IMR-90 (cell line): Measurements from ENCODE around the gene S100A1. TPM values are rescaled to one million over a fixed set of nuclear protein-coding genes. Genes with fewer than 3 reads are reported as not detected.

Experiments
- ATAC-seq: fragments of 200-7000 bp; cut with Tn5 transposase; 2 replicates; pipeline ENCODE4 v1.9.1; 2020; ENCODE audit warnings: low read depth, mild to moderate bottlenecking, moderate library complexity
- BruUV-seq: library from RNA; stranded (reverse); fragments of 400-500 nt; replicated peaks from 2 replicates; lab custom pipeline; 2021; lab: Mats Ljungman, UMichigan
- CTCF ChIA-PET: fragments of 300-600 bp; formaldehyde crosslinking; extraction: SDS; loops from one replicate; lab custom pipeline; 2021; ENCODE audit warnings: antibody characterized with exemption; lab: Yijun Ruan, JAX
- POLR2A ChIA-PET: fragments of 300-600 bp; sonication (Branson Sonifier 250); formaldehyde crosslinking; loops from one replicate; lab custom pipeline; 2022; ENCODE audit warnings: antibody characterized with exemption; ENCODE audit not compliant: unreplicated experiment; lab: Charles Lee
- DNase-seq: peaks from one replicate; pipeline ENCODE4 v3.0.0; 2013
- H2AFZ ChIP-seq: replicated peaks from 2 replicates; pipeline ENCODE3; 2013; ENCODE audit warnings: low read length, mild to moderate bottlenecking; ENCODE audit not compliant: poor library complexity
- H2AK5ac ChIP-seq: 2 replicates; pipeline ENCODE4 v1.6.1; 2013; ENCODE audit warnings: low read depth, low read length, inconsistent platforms
- H2AK9ac ChIP-seq: replicated peaks from 2 replicates; pipeline ENCODE3; 2013; ENCODE audit warnings: mild to moderate bottlenecking, low read depth, low read length, moderate library complexity; ENCODE audit not compliant: poor library complexity
- H2BK120ac ChIP-seq: 2 replicates; pipeline ENCODE4 v1.6.1; 2013; ENCODE audit warnings: low read depth, low read length, inconsistent platforms
- H2BK15ac ChIP-seq: 3 replicates; pipeline ENCODE4 v1.6.1; 2013; ENCODE audit warnings: low read depth, low read length, inconsistent platforms
- H2BK20ac ChIP-seq: 2 replicates; pipeline ENCODE4 v1.6.1; 2013; ENCODE audit warnings: low read depth, mild to moderate bottlenecking, inconsistent platforms, low read length, moderate library complexity
- H2BK5ac ChIP-seq: 2 replicates; pipeline ENCODE4 v1.6.1; 2013; ENCODE audit warnings: mild to moderate bottlenecking, low read depth, low read length, inconsistent platforms; ENCODE audit not compliant: poor library complexity, severe bottlenecking
- H3K14ac ChIP-seq: replicated peaks from 2 replicates; pipeline ENCODE4 v1.6.1; 2013; ENCODE audit warnings: low read depth, low read length, inconsistent platforms
- H3K18ac ChIP-seq: 2 replicates; pipeline ENCODE4 v1.6.1; 2013; ENCODE audit warnings: low read depth, low read length, control low read depth
- H3K23ac ChIP-seq: 2 replicates; pipeline ENCODE4 v1.6.1; 2013; ENCODE audit warnings: low read depth, low read length, inconsistent platforms
- H3K27ac ChIP-seq: 2 replicates; pipeline ENCODE4 v1.5.1; 2013; ENCODE audit warnings: mild to moderate bottlenecking, control low read depth, low read length; ENCODE audit not compliant: insufficient read depth
- H3K27me3 ChIP-seq: 2 replicates; pipeline ENCODE4 v1.6.1; 2013; ENCODE audit warnings: low read length; ENCODE audit not compliant: control insufficient read depth, insufficient read depth
- H3K36me3 ChIP-seq: 2 replicates; pipeline ENCODE4 v1.6.1; 2013; ENCODE audit warnings: low read length, mixed read lengths; ENCODE audit not compliant: control insufficient read depth, insufficient read depth
- H3K4ac ChIP-seq: 2 replicates; pipeline ENCODE4 v1.6.1; 2013; ENCODE audit warnings: low read depth, low read length, inconsistent platforms
- H3K4me1 ChIP-seq: 2 replicates; pipeline ENCODE4 v1.6.1; 2013; ENCODE audit warnings: low read length, mixed read lengths; ENCODE audit not compliant: control insufficient read depth, insufficient read depth
- H3K4me2 ChIP-seq: 2 replicates; pipeline ENCODE4 v1.6.1; 2013; ENCODE audit warnings: low read depth, mild to moderate bottlenecking, control low read depth, low read length, moderate library complexity
- H3K4me3 ChIP-seq: 2 replicates; pipeline ENCODE4 v1.5.1; 2013; ENCODE audit warnings: low read depth, mild to moderate bottlenecking, control low read depth, low read length, moderate library complexity; ENCODE audit not compliant: insufficient read depth
- H3K56ac ChIP-seq: 2 replicates; pipeline ENCODE4 v1.6.1; 2013; ENCODE audit warnings: low read length, inconsistent platforms; ENCODE audit not compliant: insufficient read depth; ENCODE audit errors: extremely low read depth
- H3K79me1 ChIP-seq, 2 experiments: 2 replicates each; pipeline ENCODE4 v1.6.1; 2013; ENCODE audit warnings: low read length in 2 of 2, inconsistent platforms in 1 of 2, low read depth in 1 of 2
- H3K9ac ChIP-seq: 2 replicates; pipeline ENCODE4 v1.6.1; 2013; ENCODE audit warnings: low read depth, low read length, control low read depth
- H3K9me1 ChIP-seq: 2 replicates; pipeline ENCODE4 v1.6.1; 2013; ENCODE audit warnings: low read length, inconsistent platforms; ENCODE audit not compliant: insufficient read depth
- H3K9me3 ChIP-seq: 2 replicates; pipeline ENCODE4 v1.6.1; 2013; ENCODE audit warnings: low read length; ENCODE audit not compliant: control insufficient read depth, insufficient read depth
- H4K20me1 ChIP-seq: 2 replicates; pipeline ENCODE4 v1.6.1; 2013; ENCODE audit warnings: low read length, inconsistent platforms; ENCODE audit not compliant: insufficient read depth
- H4K5ac ChIP-seq: 2 replicates; pipeline ENCODE4 v1.6.1; 2013; ENCODE audit warnings: mild to moderate bottlenecking, low read depth, low read length, control low read depth
- H4K8ac ChIP-seq, 2 experiments: 2 replicates each; pipeline ENCODE4 v1.6.1; 2013; ENCODE audit warnings: low read depth in 2 of 2, low read length in 2 of 2, control low read depth in 1 of 2, inconsistent platforms in 1 of 2
- H4K91ac ChIP-seq: 2 replicates; pipeline ENCODE4 v1.6.1; 2013; ENCODE audit warnings: low read depth, low read length, inconsistent platforms; ENCODE audit not compliant: insufficient read depth
- BHLHE40 ChIP-seq: fragments of 150-350 bp; IDR thresholded peaks from 2 replicates; pipeline ENCODE4 v1.6.1; 2016; ENCODE audit warnings: mild to moderate bottlenecking, low read depth, low read length
- CEBPB ChIP-seq: IDR thresholded peaks from 2 replicates; pipeline ENCODE4 v1.6.1; 2012; ENCODE audit warnings: low read depth, low read length, improper control_type of control experiment
- MAFK ChIP-seq: IDR thresholded peaks from 2 replicates; pipeline ENCODE4 v1.6.1; 2012; ENCODE audit warnings: low read depth, low read length, improper control_type of control experiment
- NFE2L2 ChIP-seq: fragments of 150-350 bp; IDR thresholded peaks from 2 replicates; pipeline ENCODE4 v1.6.1; 2016; ENCODE audit warnings: low read depth, mild to moderate bottlenecking, low read length
- POLR2A ChIP-seq: IDR thresholded peaks from 2 replicates; pipeline ENCODE4 v1.6.1; 2012; ENCODE audit warnings: mild to moderate bottlenecking, low read depth, low read length
- RAD21 ChIP-seq: IDR thresholded peaks from 2 replicates; pipeline ENCODE4 v1.6.1; 2012; ENCODE audit warnings: low read length, improper control_type of control experiment
- SMC3 ChIP-seq: fragments of 150-350 bp; IDR thresholded peaks from 2 replicates; pipeline ENCODE4 v1.6.1; 2016; ENCODE audit warnings: low read depth, mild to moderate bottlenecking, antibody characterized with exemption, low read length, moderate library complexity
- WGBS, 2 experiments: methylation state at CpG; one replicate each; pipeline versions ENCODE4 v1.1.5 to v1.1.7; 2013; ENCODE audit warnings: missing lambda C conversion rate in 2 of 2; ENCODE audit not compliant: insufficient read length in 1 of 2; ENCODE audit errors: extremely low coverage in 2 of 2; 5-methylcytosine and 5-hydroxymethylcytosine counted together
- dilution Hi-C: fragments of 300-500 bp; cut with HindIII; formaldehyde crosslinking; loops from one replicate; pipeline ENCODE4 v1.14.3; 2018; ENCODE audit warnings: low sequenced_read_pairs; ENCODE audit not compliant: unreplicated experiment
- in situ Hi-C: fragments of 300-500 bp; cut with MboI; formaldehyde crosslinking; loops from 3 replicates; pipeline ENCODE4 v1.14.3; 2019; ENCODE audit warnings: low sequenced_read_pairs, inconsistent platforms, mixed read lengths
- intact Hi-C: fragments of 100-400 bp; cut with micrococcal nuclease; formaldehyde crosslinking; loops from 2 replicates; pipeline ENCODE4 v1.10.0; 2022
- polyA plus RNA-seq, 3 experiments: library from polyadenylated mRNA; depleted of rRNA; stranded (reverse); fragments of >200 nt; gene quantifications; 2 replicates each; pipeline ENCODE4 v1.2.3, GENCODE V29; 2012; ENCODE audit warnings: low replicate concordance in 1 of 3
- total RNA-seq: library from RNA; depleted of rRNA; stranded (reverse); fragments of >200 nt; gene quantifications from 2 replicates; pipeline ENCODE4 v1.2.3, GENCODE V29; 2012
- TF ChIP-seq, protein P1 (sequence below): conservative IDR thresholded peaks from 2 replicates; pipeline ENCODE4 v1.5.1; 2012; ENCODE audit warnings: mild to moderate bottlenecking, low read depth, low read length, improper control_type of control experiment

Gene S100A1
- total and polyA plus RNA-seq, 2 of the 4 experiments (the other 2 are of a cell fraction), result 0.18 to 0.29 TPM

DNA sequence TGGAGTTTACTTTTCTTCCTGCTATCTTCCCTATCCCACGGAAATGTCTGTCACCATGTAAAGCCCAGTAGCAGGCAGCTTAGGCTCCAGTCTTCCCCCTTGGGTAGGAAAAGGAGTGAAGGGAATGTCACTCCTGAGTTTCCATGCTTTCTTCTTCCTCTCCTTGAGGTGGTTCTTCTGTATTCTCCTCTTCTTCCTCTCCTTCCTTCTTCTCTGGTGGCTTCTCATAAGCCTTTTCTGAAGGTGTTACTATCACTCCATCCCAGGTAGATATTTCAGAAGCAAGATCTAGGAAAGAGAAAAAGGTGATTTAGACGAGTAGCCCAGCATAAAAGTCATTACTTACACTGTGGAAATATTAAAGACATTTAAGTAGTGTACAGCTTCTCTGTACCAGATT is 34.0 kb downstream of the S100A1 start:
- no peak overlapping the region for H2BK20ac ChIP-seq
- no peak for ATAC-seq
- no peak overlapping the region for H2AK5ac ChIP-seq
- H3K23ac ChIP-seq, result no peak overlapping the region
- intact Hi-C loops (no loop called here), dilution Hi-C loops (no loop called here), in situ Hi-C loops (no loop called here)
- no peak overlapping the region for H3K14ac ChIP-seq
- no peak overlapping the region for H3K9ac ChIP-seq
- H2BK5ac ChIP-seq, result no peak overlapping the region
- H4K91ac ChIP-seq, result no peak overlapping the region
- H3K9me3 ChIP-seq, result no peaks in the 10 kb centered on the region
- no peak overlapping the region for H2BK120ac ChIP-seq
- H2AFZ ChIP-seq, result no peak overlapping the region
- no peak overlapping the region for H3K4ac ChIP-seq
- H3K4me1 ChIP-seq, result peaks cover 3% of the 10 kb centered on the region
- DNase-seq, result no peak
- H3K4me3 ChIP-seq, result no peak overlapping the region
- no peaks in the 10 kb centered on the region; the same call in 1 of the 2 replicates for H3K9me1 ChIP-seq
- no peak overlapping the region for H4K8ac ChIP-seq
- peaks cover 58% of the 10 kb centered on the region for H3K36me3 ChIP-seq
- WGBS, 2 experiments, result no CpG with 5 or more reads among the region's 2 CpGs
- H3K27ac ChIP-seq, result no peak overlapping the region
- H3K27me3 ChIP-seq, result no peaks in the 10 kb centered on the region
- TF ChIP-seq BHLHE40 (no peak), POLR2A (no peak), NFE2L2 (no peak), RAD21 (no peak), MAFK (no peak), CEBPB (no peak), SMC3 (no peak)
- TF ChIP-seq, protein P1, sequence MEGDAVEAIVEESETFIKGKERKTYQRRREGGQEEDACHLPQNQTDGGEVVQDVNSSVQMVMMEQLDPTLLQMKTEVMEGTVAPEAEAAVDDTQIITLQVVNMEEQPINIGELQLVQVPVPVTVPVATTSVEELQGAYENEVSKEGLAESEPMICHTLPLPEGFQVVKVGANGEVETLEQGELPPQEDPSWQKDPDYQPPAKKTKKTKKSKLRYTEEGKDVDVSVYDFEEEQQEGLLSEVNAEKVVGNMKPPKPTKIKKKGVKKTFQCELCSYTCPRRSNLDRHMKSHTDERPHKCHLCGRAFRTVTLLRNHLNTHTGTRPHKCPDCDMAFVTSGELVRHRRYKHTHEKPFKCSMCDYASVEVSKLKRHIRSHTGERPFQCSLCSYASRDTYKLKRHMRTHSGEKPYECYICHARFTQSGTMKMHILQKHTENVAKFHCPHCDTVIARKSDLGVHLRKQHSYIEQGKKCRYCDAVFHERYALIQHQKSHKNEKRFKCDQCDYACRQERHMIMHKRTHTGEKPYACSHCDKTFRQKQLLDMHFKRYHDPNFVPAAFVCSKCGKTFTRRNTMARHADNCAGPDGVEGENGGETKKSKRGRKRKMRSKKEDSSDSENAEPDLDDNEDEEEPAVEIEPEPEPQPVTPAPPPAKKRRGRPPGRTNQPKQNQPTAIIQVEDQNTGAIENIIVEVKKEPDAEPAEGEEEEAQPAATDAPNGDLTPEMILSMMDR, result no peak
- H3K56ac ChIP-seq, result no peak overlapping the region
- no peak overlapping the region for H4K5ac ChIP-seq
- CTCF ChIA-PET, result no interaction called here
- no peaks in the 10 kb centered on the region for H4K20me1 ChIP-seq
- POLR2A ChIA-PET, result no interaction called here
- no peak overlapping the region for H3K18ac ChIP-seq
- H2BK15ac ChIP-seq, result no peak overlapping the region
- peaks cover 14 to 31% of the 10 kb centered on the region in 2 experiments; a peak in 3 of 4 replicates for H3K79me1 ChIP-seq
- no peak overlapping the region for H2AK9ac ChIP-seq
- BruUV-seq, result TSS peak; percentile 88
- H3K4me2 ChIP-seq, result no peak overlapping the region
